Ishikawa (cell line): ENCODE results near the gene MAPK8IP2.

ENCODE experiments used
- CEBPB ChIP-seq: IDR thresholded peaks from 2 replicates; pipeline ENCODE4 v1.6.1; 2012
- CREB1 ChIP-seq: IDR thresholded peaks from 2 replicates; pipeline ENCODE4 v1.6.1; 2012; ENCODE audit warnings: low read depth
- EGR1 ChIP-seq: IDR thresholded peaks from 2 replicates; pipeline ENCODE4 v1.6.1; 2012
- EP300 ChIP-seq: IDR thresholded peaks from 2 replicates; pipeline ENCODE4 v1.6.1; 2012; ENCODE audit warnings: borderline replicate concordance
- FOXM1 ChIP-seq: IDR thresholded peaks from 2 replicates; pipeline ENCODE4 v1.6.1; 2012; ENCODE audit warnings: low read depth, borderline replicate concordance
- NFIC ChIP-seq: IDR thresholded peaks from 2 replicates; pipeline ENCODE4 v1.6.1; 2012
- RAD21 ChIP-seq: IDR thresholded peaks from 2 replicates; pipeline ENCODE4 v1.6.1; 2012; ENCODE audit warnings: low read depth
- TAF1 ChIP-seq: IDR thresholded peaks from 2 replicates; pipeline ENCODE4 v1.6.1; 2012; ENCODE audit warnings: low read depth, mild to moderate bottlenecking
- TCF12 ChIP-seq: IDR thresholded peaks from 2 replicates; pipeline ENCODE4 v1.6.1; 2012; ENCODE audit warnings: low read depth
- TEAD4 ChIP-seq: IDR thresholded peaks from 2 replicates; pipeline ENCODE4 v1.6.1; 2012
- YY1 ChIP-seq: IDR thresholded peaks from 2 replicates; pipeline ENCODE4 v1.6.1; 2012; ENCODE audit warnings: low read depth
- ZBTB7A ChIP-seq: IDR thresholded peaks from 2 replicates; pipeline ENCODE4 v1.6.1; 2012; ENCODE audit warnings: low read depth
- TF ChIP-seq, protein P1 (sequence below): IDR thresholded peaks from 2 replicates; pipeline ENCODE4 v1.6.1; 2012
- TF ChIP-seq, protein P2 (sequence below): IDR thresholded peaks from 2 replicates; pipeline ENCODE4 v1.6.1; 2012; ENCODE audit warnings: low read depth, mild to moderate bottlenecking
- TF ChIP-seq, protein P3 (sequence below): IDR thresholded peaks from 2 replicates; pipeline ENCODE4 v1.6.1; 2012

Gene MAPK8IP2

DNA sequence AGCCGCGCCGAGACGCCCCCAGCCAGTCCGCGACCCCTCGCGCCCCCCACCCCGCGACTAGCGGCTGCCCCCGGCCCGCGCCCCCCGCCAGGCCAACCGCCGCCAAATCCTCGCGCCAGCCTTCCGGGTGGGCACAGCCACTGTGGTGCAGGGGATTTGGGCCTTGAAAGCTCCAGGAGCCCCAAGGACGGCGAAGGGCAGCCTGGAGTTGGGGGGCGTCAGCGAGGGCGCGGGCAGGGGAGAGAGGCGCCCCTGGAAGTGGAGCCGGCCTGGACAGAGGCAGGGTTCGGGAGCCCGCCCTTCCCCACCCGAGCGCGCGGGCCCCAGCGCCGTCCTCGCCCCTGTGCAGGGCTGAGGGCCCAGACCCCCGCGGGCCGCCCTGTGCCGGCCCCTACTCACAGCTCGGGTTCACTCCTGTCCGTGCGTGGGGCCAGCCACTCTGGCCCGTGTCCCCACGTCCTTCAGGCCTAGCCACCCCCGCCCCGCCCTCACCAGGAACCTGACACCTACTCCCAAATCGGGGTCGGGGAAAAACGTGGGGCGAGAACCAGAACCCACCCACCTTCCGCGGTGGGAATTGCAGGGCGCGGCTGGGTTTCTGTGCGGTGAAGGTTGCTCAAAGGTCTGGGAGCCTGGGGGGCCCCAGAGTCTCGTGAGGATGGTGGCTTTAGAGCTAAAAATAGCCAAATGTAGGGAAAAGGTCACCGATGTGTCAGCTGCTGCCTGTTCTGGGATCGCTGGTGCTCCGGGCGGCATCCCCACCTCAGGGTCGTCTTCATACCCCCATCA, 22.4 kb upstream of the MAPK8IP2 start, which contains the start of gene CPT1B:
Gene CPT1B, minus strand, starts transcription at position 441 of the 789 bp plus-strand sequence. CDS start 512 bp downstream, outside the sequence.
- TF ChIP-seq, protein P1, sequence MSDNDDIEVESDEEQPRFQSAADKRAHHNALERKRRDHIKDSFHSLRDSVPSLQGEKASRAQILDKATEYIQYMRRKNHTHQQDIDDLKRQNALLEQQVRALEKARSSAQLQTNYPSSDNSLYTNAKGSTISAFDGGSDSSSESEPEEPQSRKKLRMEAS = no peak
- TF ChIP-seq EGR1 = no peak
- TF ChIP-seq EP300 = no peak
- TF ChIP-seq YY1 = no peak
- no peak for TF ChIP-seq FOXM1
- no peak for TF ChIP-seq TAF1
- TF ChIP-seq CEBPB = no peak
- no peak for TF ChIP-seq TCF12
- TF ChIP-seq, protein P2, sequence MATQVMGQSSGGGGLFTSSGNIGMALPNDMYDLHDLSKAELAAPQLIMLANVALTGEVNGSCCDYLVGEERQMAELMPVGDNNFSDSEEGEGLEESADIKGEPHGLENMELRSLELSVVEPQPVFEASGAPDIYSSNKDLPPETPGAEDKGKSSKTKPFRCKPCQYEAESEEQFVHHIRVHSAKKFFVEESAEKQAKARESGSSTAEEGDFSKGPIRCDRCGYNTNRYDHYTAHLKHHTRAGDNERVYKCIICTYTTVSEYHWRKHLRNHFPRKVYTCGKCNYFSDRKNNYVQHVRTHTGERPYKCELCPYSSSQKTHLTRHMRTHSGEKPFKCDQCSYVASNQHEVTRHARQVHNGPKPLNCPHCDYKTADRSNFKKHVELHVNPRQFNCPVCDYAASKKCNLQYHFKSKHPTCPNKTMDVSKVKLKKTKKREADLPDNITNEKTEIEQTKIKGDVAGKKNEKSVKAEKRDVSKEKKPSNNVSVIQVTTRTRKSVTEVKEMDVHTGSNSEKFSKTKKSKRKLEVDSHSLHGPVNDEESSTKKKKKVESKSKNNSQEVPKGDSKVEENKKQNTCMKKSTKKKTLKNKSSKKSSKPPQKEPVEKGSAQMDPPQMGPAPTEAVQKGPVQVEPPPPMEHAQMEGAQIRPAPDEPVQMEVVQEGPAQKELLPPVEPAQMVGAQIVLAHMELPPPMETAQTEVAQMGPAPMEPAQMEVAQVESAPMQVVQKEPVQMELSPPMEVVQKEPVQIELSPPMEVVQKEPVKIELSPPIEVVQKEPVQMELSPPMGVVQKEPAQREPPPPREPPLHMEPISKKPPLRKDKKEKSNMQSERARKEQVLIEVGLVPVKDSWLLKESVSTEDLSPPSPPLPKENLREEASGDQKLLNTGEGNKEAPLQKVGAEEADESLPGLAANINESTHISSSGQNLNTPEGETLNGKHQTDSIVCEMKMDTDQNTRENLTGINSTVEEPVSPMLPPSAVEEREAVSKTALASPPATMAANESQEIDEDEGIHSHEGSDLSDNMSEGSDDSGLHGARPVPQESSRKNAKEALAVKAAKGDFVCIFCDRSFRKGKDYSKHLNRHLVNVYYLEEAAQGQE = no peak
- no peak for TF ChIP-seq CREB1
- TF ChIP-seq ZBTB7A = no peak
- TF ChIP-seq, protein P3, sequence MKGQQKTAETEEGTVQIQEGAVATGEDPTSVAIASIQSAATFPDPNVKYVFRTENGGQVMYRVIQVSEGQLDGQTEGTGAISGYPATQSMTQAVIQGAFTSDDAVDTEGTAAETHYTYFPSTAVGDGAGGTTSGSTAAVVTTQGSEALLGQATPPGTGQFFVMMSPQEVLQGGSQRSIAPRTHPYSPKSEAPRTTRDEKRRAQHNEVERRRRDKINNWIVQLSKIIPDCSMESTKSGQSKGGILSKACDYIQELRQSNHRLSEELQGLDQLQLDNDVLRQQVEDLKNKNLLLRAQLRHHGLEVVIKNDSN = no peak
- TF ChIP-seq TEAD4 = no peak
- TF ChIP-seq RAD21 = no peak
- no peak for TF ChIP-seq NFIC

DNA sequence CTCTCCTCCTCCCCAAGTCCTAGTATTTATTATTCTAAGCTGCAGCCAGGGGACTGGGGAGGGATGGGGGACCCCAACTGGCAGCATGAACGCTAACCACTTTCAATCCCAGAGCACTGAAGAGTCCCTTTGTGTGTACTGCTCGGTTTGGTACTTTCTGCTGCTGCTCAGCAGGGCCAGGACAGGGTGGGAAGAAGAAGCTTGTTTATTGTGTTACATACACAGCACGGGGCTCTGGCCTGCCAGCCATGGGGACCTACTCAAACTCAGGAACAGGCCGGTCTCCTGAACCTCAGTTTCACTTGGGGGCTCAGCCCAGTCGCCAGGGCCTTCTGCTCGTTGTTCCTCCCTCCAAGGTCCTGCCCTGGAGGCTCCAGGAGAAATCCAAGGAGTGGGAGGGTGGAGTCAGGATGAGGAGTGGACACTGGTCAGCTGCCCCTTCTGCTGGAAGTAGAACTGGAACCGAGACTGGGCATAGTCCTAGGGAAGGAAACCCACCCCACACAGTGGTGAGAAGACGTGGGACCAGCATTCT, 21.8 kb upstream of the MAPK8IP2 start:
- TF ChIP-seq, protein P2 = no peak
- TF ChIP-seq YY1 (no peak), TAF1 (no peak), CEBPB (no peak), RAD21 (no peak), EP300 (no peak), TEAD4 (no peak), ZBTB7A (no peak), FOXM1 (no peak), NFIC (no peak), TCF12 (no peak), CREB1 (no peak)
- TF ChIP-seq, protein P1 = no peak
- TF ChIP-seq, protein P3 = no peak

DNA sequence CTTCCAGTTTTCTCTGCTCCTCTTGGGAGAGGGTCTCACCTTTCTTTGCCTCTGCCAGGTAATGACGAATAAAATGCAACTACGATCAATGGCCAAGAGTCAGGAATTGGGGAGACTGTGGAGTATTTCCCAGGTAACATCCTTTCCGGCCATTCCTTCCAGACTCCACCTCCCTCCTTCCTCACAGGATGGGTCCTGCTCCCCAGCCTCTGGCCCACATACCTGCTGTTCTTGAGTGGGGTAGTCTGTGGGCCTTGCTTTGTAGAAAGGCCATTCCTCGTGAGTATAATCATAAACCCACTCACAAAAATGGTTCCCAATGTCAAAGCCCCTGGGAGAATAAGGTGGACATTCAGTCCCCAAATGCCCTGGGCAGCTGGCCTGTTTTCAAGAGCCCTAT, 20.8 kb upstream of the MAPK8IP2 start:
- no peak for TF ChIP-seq EGR1
- TF ChIP-seq, protein P3 = no peak
- no peak for TF ChIP-seq FOXM1
- no peak for TF ChIP-seq CREB1
- no peak for TF ChIP-seq ZBTB7A
- no peak for TF ChIP-seq CEBPB
- TF ChIP-seq, protein P2 = no peak
- no peak for TF ChIP-seq YY1
- TF ChIP-seq TAF1 = no peak
